Lower leg skin (tissue), 4 donors: ENCODE measurements around the gene KCMF1. TPM values are rescaled to one million over a fixed set of nuclear protein-coding genes. Genes with fewer than 3 reads are reported as not detected.

ENCODE experiments used
- DNase-seq, 2 donors: peaks; one replicate each; pipeline ENCODE4 v3.0.0-alpha.2; 2019; ENCODE audit warnings: low spot score in 2 of 2
- H3K4me3 ChIP-seq: fragments of 200-600 bp; sonication (generic); 2 replicates; pipeline ENCODE4 v1.5.1; 2017; ENCODE audit warnings: mild to moderate bottlenecking, low read depth; ENCODE audit not compliant: poor library complexity, severe bottlenecking
- CTCF ChIP-seq, 3 donors: fragments of 450-650 bp; IDR thresholded peaks; one replicate each; pipeline ENCODE4 v1.5.1; 2016; ENCODE audit warnings: antibody characterized with exemption in 3 of 3, mild to moderate bottlenecking in 3 of 3, moderate library complexity in 2 of 3
- POLR2A ChIP-seq, 2 donors: fragments of 450-650 bp; IDR thresholded peaks; one replicate each; pipeline ENCODE4 v1.6.1; 2016 to 2017; ENCODE audit warnings: antibody characterized with exemption in 2 of 2, mild to moderate bottlenecking in 1 of 2, moderate library complexity in 1 of 2
- WGBS, 2 donors: methylation state at CpG; one replicate each; pipeline ENCODE4 v1.1.5; 2018; 5-methylcytosine and 5-hydroxymethylcytosine counted together
- intact Hi-C: fragments of 100-400 bp; cut with DNase I; formaldehyde crosslinking; loops from one replicate; pipeline ENCODE4 v1.15.0; 2023; ENCODE audit warnings: low total_unique reads
- total RNA-seq, 4 donors: library from RNA; depleted of rRNA; stranded (reverse); fragments of >200 nt; gene quantifications; one replicate each; pipeline ENCODE4 v1.1.0, GENCODE V29; 2016

KCMF1 gene
- total RNA-seq, 4 donors from 2014 or later: 35.2 to 51.7 (median 39.9) TPM

GRCh38 chr2:85015653-85016360 is 44.8 kb downstream of the KCMF1 start:
- intact Hi-C loops: no loop called here

DNA sequence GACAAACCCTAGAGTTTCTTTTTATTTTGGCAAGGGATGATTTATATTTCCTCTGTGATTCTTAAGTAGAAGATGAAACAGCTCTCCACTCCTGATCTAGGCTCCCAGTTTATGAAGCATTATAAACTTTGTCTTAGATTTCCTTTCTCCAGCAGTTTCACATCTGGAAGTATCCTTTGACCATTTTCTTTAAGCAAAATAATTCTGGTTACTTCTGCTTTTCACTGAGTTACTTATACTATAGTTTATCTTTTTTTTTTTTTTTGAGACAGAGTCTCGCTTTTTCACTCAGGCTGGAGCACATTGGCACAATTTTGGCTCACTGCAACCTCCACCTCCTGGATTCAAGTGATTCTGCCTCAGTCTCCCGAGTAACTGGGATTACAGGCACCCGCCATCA is 45.5 kb downstream of the KCMF1 start:
- no peak overlapping the region for H3K4me3 ChIP-seq
- DNase-seq: no peak
- TF ChIP-seq CTCF (IDR thresholded peaks at IDR 0.05): no peak
- TF ChIP-seq POLR2A (IDR thresholded peaks at IDR 0.05): no peak
- 84 to 86% methylated on average over 3 of the region's 3 CpGs for WGBS, 2 donors
- intact Hi-C loops: no loop called here

More at GRCh38 chr2:85015653-85016360, 44.8 kb downstream of the KCMF1 start:
- TF ChIP-seq POLR2A (IDR thresholded peaks at IDR 0.05) (no peak), CTCF (IDR thresholded peaks at IDR 0.05) (no peak)
- WGBS, 2 donors: 55 to 59% methylated on average over 7 of the region's 7 CpGs
- H3K4me3 ChIP-seq: no peak overlapping the region
- no peak for DNase-seq

DNA sequence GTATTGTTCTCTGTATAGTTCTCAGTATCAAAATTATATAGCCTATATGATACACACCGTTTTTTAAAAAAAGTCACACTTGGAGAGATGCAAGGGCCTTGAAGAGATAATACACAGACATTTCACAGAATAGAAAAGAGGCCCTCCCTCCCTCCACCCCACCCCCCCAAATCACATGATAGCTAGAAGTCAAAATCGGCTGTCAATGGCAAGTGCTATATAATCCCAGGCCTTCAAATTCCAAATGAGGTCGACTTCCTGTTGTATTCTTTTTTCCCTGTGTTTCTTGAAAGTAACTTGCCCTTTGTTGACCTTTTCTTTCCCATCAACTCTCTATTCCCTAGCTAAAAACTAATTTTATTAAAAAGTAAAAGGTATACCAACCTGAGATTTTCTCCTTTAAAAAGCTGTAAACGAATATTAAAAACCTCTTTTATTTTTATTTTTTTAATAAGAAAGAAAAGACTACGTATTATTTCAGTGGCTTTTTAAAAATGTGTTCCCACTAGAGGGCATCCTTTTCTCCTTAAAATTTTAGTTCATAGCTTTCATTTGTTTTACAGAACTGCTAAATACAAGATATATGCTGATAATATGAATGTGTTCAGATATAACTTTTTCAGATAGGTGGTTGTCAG is 46.6 kb downstream of the KCMF1 start:
- WGBS, 2 donors: 15 to 19% methylated on average over 5 of the region's 5 CpGs
- no peak for TF ChIP-seq POLR2A (IDR thresholded peaks at IDR 0.05)
- no peak for TF ChIP-seq CTCF (IDR thresholded peaks at IDR 0.05)
- H3K4me3 ChIP-seq: no peak overlapping the region
- intact Hi-C loops: no loop called here
- no peak for DNase-seq

- intact Hi-C loops: no loop called here
- WGBS, 2 donors: 94 to 95% methylated on average over 8 of the region's 8 CpGs
- no peak for TF ChIP-seq CTCF (IDR thresholded peaks at IDR 0.05)
- DNase-seq: no peak
- H3K4me3 ChIP-seq: no peak overlapping the region
Measured at GRCh38 chr2:85018049-85018447, 47.1 kb downstream of the KCMF1 start.

DNA sequence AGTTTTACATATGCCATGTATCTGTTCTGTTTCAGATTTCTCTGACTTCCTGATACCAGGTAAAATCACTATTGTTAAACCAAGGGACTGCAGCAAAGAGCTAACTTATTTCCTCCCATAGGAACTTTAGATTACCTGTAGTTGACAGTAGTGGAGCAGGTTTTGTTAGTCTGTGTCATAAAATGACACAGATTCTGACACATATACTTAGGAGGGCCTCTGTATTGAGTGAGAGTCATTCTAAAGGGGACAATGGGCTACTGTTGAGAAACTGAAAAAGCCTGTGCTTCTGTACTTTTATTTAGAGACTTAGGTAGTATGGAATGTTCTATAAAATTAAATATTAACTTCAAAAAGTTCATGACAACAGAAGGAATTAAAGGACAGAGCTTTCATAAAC is 48.2 kb downstream of the KCMF1 start:
- intact Hi-C loops: no loop called here
- TF ChIP-seq POLR2A (IDR thresholded peaks at IDR 0.05) (no peak), CTCF (IDR thresholded peaks at IDR 0.05) (no peak)
- no peak for DNase-seq
- H3K4me3 ChIP-seq: no peak overlapping the region
